T-helper 9 cell (primary cell): ENCODE results near the gene SPOCK1.

ENCODE experiments used
- DNase-seq: peaks from one replicate; pipeline ENCODE4 v3.0.0-alpha.2; 2020

Gene SPOCK1

DNA sequence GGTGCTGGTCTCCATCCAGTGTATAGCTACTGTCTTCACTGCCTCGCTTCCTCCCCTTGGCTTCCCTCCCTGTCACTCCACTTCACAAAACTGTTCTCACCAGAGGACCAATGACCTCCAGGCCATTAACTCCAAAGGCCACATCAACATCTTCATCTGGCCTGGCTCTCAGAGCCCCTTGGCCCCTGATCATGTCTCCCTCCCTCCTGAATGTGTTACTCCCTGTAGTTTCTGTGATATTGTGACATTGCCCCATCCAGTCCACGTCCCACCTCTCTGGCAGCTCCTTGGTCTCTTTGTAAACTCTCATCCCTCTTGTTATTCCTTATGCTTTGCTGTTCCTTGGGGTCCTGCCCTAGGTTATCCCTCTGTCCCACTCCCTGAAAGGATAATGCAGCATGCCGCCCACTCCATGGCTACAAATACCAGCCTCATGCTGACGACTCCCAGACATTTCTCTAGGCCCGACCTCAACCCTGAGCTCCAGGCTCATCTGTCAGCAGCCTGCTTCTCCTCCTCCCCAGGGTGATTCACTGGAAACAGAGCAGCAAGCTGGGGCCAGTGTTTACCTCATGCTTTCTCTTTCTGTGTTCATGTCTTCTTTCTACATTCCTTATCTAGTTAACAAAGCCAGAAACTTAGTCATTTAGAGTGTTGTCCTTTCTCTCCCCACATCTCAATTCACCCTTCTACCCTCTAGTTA is 312.2 kb downstream of the SPOCK1 start:
- no peak for DNase-seq

GRCh38 chr5:137185193-137185592 is 313.9 kb downstream of the SPOCK1 start:
- no peak for DNase-seq

DNA sequence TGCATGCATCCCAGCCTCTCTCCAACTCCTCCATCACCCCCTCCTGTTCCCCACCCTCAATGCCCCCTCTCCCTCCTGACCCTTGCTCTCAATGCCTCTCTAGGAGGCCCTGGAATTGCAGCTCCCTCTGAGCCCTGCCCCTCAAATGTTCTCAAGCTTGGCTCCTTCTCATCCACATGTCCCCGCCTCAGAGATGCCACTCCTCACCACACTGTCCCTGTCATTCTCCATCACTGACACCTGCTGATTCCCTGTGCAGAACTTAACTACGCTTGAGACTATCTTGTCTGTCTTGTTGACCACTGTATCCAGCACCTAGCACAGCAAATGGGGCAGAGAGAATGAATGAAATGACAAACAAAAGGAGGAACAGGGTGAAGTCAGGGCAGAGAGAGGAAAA is 314.4 kb downstream of the SPOCK1 start:
- no peak for DNase-seq

- DNase-seq: no peak
Observed at GRCh38 chr5:137182576-137182975, 316.6 kb downstream of the SPOCK1 start.

- no peak for DNase-seq
Observed at GRCh38 chr5:137181667-137182066, 317.5 kb downstream of the SPOCK1 start.

- no peak for DNase-seq
Observed at GRCh38 chr5:137179203-137179602, 319.9 kb downstream of the SPOCK1 start.

DNA sequence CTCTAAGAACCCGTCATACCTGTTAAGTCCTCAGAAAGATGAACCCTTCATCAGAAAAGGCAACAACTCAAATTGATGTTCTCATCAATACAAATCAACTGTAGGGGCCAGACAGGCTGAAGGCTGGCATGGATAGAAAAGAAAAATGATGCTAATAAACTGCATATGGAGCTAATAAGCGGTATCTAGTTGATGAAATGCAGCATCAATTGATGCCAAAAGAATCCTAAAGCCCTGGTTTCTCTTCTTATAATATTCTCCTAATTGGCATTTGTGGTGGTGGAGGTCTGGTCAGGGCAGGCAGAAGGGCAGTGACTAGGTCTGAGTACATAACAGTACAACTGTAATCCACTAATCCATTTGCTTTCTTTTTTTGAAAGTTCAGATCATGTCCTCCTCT is 322.5 kb downstream of the SPOCK1 start:
- DNase-seq: no peak

DNA sequence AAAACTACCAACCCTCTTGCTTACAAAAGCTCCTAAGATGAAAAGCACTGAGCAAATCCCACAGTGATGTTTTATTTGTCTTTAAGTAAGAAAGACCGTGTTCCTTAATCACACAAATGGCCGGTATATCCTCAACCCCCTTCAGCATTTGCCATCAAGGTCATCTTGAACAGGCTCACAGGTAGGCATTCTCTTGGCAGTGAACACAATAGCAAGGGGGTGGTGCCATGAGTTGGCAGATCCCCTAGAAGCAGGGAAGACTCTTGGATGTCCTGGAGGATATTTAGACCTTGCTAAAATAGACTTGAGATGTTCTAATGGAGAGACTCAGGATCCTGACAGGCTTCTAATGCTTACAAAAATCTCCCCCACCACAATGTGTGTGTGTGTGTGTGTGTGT is 323.0 kb downstream of the SPOCK1 start:
- no peak for DNase-seq

DNA sequence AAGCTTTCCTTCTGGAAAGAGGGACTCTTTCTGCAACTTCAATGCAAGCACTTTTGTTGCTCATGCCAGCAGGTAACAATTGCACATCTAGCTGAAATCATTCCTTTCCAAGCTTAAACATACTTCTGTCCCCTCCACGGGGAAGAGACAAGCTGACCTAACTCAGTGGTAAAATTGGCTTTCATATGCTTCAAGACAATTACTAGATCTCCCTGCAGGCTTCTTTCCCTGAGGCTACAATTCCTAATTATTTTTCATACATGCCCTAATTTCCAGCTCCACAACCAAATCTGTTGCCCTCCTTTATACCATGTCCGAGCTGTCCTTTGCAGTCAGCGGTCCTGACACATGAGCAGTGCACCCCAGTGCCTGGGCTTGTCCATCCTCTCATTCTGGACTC is 324.9 kb downstream of the SPOCK1 start:
- no peak for DNase-seq

GRCh38 chr5:137172258-137172657 is 326.9 kb downstream of the SPOCK1 start:
- DNase-seq: no peak

GRCh38 chr5:137167187-137167586 is 331.9 kb downstream of the SPOCK1 start:
- DNase-seq: no peak

DNA sequence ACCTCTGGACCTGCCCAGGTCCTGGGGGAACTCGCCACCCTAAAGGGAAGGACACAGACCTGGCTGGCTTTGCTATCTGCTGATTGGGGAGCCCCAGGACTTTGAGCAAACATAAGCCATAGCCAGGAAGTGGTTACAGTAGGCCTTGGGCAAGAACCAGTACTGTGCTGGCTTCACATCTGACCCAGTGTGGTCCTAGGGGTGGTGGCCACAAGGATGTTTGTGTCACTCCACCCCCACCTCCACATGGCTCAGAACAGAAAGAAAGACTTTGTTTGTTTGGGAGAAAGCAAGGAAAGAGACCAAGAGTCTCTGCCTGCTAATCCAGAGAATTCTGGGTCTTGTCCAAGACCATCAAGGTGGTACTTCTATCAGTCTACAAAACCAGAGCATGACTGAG is 334.2 kb downstream of the SPOCK1 start:
- DNase-seq: no peak

- DNase-seq: no peak
Observed at GRCh38 chr5:137164536-137164935, 334.6 kb downstream of the SPOCK1 start.

DNA sequence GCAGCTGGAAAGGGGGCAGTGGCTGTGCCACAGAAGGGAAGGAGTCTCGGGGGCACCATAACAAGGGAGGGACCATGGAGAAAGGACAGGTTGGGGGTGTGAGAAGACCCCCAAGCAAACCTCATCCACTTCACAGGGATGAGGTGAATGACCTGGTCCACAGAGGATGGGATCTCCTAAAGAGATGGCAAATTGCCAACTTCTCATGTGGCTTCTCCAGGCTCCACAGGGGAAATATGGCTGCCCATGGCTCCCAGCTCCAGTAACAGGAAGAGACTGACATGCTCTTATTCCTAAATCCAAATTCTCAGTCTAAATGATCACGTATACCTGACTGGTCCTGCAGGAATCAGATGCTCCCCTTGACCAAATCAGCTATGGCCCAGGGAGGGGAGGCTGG is 340.4 kb downstream of the SPOCK1 start:
- no peak for DNase-seq

GRCh38 chr5:137156180-137156579 is 342.9 kb downstream of the SPOCK1 start:
- DNase-seq: no peak

DNA sequence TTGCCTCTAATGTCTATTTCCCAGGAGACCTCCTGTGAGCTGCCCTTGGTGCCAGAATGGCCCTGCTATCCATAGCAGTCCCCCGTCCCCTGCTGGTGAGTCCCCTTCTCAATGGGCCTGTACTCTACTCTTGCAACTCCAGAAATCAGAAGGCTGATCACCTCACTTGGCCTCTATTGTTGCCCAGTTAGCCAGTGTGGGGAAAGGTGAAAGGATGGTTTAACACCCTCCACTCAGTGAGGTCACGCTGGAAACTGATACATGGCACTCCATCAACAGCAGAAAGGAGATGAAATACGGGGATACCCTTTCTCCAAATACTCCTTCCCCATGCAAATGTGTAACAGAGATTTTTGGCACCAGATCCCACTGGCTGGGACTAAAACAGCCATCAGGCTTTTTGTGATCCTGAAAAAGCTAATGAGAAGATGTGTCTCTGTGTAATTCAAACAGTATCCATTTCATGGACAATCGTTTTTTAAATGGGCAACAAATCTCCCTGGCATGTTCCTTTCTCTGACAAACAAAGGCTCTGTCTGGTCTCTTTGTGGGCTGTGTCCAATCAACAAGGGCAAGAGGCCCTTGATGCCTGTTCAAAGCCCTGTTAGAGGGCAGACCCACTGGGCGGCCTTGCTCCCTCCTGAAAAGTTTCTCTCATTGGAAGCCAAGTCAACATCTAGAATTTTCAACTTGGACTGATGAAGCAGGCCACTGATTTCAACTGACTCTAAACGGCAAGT is 343.7 kb downstream of the SPOCK1 start:
- no peak for DNase-seq

DNA sequence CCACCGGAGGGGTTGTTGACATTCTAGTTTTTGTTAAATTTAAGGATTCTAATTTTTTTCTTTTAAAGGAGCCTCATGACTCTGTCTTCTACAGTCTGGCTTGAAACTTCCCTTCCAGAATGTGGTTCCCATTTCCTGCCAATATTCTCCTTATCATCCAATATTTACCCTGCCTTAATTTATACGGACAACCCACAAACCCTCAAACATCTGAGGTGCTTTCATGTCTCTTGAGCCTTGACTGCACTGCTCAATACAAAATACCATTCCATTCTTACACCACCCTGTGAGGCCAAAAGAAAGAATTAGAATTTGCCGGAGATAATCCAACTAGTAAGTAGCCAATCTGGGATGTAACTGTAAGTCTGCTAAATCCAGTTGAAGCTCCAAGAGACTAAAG is 346.5 kb downstream of the SPOCK1 start:
- DNase-seq: no peak

DNA sequence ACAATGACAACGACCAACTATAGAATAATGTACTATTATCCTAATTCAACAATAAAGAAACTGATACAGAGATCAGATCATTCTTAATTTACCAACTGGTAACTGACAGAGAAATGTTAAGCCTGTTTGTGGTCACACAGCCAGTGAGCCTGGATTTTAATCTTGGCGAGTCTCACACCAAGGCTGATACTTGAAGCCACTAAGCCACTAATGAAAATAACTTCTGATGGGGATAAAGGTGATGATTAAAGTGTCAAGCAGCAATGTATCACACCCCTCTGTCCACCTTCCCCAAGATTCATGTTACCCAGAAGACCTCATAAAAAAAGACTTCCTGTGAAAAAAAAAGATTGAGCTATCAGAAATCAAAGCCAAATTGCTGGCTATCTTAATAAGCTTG is 350.5 kb downstream of the SPOCK1 start:
- DNase-seq: no peak

DNA sequence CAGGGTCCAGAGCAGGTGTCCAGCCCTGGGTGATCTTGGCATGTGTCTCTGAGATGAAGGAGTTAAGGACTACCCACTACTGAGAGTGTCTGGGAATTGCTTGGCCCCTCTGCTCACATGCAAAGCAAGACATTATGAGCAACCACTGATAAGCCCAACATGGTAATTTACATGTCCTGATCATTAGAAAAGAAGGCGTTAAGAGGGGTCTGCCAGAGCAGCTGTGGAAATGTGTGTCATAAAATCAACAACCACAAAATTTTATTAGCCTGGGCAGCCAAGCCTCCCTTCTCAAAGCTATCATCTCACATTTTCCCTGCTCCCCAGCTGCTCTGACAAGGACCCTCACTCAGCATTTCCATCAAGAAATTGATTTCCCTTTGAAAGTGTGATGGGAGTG is 351.0 kb downstream of the SPOCK1 start:
- no peak for DNase-seq

- DNase-seq: no peak
Observed at GRCh38 chr5:137147346-137147745, 351.8 kb downstream of the SPOCK1 start.

DNA sequence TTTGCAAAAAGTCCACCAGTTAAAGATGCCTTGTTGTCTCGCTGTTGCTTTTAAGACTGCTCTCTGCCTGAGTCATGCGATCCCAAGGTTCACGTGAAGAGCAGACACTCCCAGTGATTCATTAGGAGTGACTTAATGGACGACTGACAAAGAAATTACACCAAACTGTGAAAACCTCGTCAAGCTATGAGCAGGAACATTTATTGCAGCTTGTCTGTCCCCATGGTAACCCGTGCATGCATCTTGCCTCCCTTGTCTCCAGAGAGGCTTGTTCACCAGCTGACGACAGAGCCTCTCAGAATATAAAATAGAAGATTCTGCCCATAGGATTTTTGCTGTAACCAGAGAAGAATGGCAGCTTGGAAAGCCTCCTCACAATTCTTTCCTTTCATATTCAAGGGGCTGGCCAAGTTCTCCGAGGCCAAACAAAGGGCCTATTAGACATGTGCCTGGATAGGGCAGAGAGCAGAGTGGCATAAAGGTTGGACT is 352.7 kb downstream of the SPOCK1 start:
- DNase-seq: no peak

- DNase-seq: no peak
Observed at GRCh38 chr5:137145721-137146120, 353.4 kb downstream of the SPOCK1 start.

GRCh38 chr5:137144656-137145055 is 354.5 kb downstream of the SPOCK1 start:
- DNase-seq: no peak
